Skin of body (tissue), 2 donors: ENCODE results near the gene DKK2. TPM values are rescaled to one million over a fixed set of nuclear protein-coding genes. Genes with fewer than 3 reads are reported as not detected.
A peak's percentile ranks its signal among the peaks of the same experiment; 100 is the strongest.

ENCODE experiments used
- DNase-seq: peaks from one replicate; lab custom pipeline; 2025; lab: John Stamatoyannopoulos, UW
- total RNA-seq: library from RNA; depleted of rRNA; stranded (reverse); fragments of >200 nt; gene quantifications from one replicate; pipeline ENCODE4 v1.2.3, GENCODE V29; 2014

Gene DKK2, protein sequence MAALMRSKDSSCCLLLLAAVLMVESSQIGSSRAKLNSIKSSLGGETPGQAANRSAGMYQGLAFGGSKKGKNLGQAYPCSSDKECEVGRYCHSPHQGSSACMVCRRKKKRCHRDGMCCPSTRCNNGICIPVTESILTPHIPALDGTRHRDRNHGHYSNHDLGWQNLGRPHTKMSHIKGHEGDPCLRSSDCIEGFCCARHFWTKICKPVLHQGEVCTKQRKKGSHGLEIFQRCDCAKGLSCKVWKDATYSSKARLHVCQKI
- total RNA-seq = 42.9 TPM

DNA sequence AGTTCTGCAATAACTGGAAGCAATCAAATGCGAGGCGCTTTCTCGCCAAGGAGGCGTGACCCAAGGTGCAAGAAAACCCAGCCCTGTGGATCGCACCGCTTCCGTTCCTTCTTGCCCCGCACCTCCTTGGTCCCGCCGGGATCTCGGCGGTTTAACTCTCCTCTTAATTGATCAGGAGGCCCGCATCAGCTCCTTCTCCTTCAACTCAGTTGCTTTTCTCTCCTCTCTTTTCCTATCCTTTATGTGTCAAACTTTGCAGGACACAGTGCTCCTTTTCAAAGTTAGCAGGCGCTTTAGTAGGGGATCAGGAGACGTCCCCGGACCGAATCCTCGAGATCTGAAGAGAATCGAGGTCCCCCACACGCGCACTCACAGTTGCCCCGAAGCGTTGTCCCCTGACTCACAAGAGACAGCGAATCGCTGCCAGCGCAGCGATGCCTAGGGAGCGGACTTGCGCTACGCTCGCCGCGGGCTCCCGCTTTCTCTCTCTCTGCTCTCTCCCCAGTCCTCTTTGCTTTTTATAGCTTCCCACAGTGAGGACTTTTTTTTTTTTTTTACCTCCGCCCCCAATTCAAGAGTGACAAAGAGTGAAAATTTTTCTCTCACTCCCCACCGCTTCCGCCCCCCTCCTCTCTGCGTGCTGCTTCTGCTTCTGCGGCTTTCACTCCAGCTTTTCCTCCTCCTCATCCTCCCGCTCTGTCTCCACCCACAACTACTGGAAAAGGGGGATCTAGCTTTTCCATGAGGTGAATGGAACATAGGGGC, at the start of gene DKK2:
DKK2 (minus strand) TSS at position 495 of the 765 bp plus-strand sequence. CDS start 722 bp downstream, outside the sequence.
- peak; percentile 66 for DNase-seq

DNA sequence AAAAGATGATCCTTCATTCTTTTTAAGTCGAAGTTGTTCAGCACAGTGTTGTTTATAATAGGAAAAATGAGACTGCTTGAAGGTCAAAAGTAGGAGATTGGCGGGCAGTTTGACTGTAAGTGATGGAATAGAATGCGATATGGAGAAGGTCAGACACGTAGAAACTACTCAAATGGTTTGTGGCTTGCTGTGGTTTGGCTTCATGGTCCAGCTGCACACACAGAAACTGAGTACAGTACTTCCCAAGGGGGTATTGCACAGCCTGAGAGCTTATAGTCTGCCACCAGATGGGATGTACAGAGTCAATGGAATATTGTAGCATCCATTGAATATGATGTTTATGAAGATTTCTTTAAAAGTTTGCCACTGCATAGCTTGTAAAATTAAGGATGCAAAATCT, 41.1 kb upstream of the DKK2 start:
- no peak for DNase-seq

DNA sequence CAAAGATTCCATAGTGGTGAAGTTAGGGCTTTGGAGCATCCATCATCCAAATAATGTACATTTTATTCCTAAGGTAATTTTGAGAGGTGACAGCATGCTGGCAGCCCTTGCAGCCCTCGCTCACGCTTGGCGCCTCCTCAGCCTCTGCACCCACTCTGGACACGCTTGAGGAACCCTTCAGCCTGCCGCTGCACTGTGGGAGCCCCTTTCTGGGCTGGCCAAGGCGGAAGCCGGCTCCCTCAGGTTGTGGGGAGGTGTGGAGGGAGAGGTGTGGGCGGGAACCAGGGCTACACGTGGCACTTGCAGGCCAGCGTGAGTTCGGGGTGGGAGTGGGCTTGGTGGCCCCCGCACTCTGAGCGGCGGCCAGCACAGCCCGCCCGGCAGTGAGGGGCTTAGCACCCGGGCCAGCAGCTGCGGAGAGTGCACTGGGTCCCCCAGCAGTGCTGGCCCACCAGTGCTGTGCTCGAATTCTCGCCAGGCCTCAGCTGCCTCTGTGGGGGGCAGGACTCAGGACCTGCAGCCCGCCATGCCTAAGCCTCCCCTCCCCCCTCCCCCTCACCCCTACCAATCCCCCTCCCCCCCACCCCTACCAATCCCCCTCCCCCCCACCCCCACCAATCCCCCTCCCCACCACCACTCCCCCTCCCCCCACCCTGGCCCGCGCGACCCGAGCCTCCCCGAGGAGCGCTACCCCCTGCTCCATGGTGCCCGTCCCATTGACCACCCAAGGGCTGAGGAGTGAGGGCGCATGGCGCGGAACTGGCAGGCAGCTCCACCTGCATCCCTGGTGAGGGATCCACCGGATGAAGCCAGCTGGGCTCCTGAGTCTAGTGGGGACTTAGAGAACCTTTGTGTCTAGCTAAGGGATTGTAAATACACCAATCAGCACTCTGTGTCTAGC, 37.0 kb upstream of the DKK2 start:
- DNase-seq = no peak

GRCh38 chr4:107071108-107071507, 35.0 kb upstream of the DKK2 start:
- DNase-seq = no peak

DNA sequence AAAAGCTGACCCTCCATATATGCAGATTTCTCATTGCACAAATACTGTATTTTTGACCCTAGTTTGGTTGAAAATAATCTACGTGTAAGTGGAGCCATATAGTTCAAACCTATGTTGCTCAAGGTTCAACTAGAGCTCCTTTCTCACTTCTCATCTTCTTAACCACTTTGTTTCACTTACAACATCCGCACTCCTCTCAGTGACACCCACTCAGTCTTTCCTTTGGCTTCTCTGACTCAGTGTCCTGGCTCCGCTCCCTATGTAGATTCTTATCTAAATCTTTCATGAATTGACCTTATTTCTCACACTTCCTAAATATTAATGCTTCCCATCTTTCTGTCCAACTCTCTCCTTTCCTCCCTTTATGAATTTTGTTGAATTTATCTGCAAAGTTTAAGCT, 32.9 kb upstream of the DKK2 start:
- DNase-seq = no peak

DNA sequence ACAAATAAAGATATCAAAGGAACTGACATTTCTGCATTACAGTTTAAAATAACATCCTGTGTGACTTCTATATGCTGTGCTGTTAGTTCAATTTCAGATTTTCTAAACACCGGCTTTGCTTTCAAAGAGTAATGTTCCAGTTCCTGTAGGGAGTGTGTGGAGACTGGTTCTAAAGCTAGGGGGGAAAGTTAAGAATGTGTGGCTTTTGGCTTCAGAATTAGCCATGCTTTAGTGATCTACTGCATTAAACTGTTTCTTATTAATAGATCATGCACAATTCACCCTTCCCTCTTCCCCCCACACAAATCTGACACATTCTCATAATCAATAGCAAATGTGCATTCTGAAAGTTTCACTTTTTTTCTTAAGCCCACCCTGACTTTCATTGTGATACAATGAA, 32.0 kb upstream of the DKK2 start:
- peak; percentile 35 for DNase-seq

GRCh38 chr4:107066621-107067020, 30.5 kb upstream of the DKK2 start:
- DNase-seq = no peak

GRCh38 chr4:107065201-107065600, 29.1 kb upstream of the DKK2 start:
- DNase-seq = no peak

- no peak for DNase-seq
These were observed 24.3 kb upstream of the DKK2 start for GRCh38 chr4:107060388-107060787.

DNA sequence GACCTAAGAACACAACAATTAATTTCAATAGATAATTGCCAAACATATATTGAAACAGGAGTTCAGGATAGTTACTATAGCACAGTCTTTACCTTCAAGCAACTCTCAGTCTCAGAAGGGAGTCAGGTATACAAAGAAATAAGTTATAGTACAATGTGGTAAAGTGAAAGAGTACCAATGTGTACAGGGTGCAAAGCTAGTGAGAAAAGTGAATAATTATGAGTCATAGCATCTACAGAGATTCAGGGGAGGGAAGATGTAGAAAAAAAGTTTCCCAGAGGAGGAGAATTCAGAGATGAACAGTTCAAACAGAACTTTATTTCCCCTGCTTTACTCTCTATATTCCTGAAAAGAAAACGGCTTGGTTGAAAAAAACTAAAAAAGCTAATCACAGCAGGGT, 22.7 kb upstream of the DKK2 start:
- DNase-seq = no peak

- no peak for DNase-seq
These were observed 14.5 kb upstream of the DKK2 start for GRCh38 chr4:107050525-107051135.

GRCh38 chr4:107046261-107046660, 10.1 kb upstream of the DKK2 start:
- no peak for DNase-seq

GRCh38 chr4:107044170-107044569, 8.1 kb upstream of the DKK2 start:
- DNase-seq = no peak

DNA sequence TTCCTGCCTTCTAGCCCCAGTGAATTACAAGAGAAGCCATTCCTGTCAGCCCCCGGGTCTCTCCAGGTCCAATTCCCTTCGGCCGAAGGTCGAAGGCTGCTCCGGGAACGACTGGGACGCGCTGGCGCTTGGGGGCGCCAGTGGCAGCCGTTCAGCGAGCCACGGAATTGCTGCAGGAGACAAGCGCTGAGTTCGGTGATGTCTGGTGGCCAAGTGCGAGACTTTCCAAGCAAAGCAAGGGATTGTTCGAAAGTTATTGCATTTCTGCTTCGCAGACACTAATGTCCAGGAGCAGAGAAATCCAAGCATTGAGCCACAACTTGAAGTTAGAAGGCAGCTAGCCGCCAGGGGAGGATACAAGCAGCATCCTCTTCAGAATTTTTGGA, 1.1 kb upstream of the DKK2 start:
- peak; percentile 42 for DNase-seq

- DNase-seq = no peak
These were observed 578 bp upstream of the DKK2 start for GRCh38 chr4:107036584-107037198.

DNA sequence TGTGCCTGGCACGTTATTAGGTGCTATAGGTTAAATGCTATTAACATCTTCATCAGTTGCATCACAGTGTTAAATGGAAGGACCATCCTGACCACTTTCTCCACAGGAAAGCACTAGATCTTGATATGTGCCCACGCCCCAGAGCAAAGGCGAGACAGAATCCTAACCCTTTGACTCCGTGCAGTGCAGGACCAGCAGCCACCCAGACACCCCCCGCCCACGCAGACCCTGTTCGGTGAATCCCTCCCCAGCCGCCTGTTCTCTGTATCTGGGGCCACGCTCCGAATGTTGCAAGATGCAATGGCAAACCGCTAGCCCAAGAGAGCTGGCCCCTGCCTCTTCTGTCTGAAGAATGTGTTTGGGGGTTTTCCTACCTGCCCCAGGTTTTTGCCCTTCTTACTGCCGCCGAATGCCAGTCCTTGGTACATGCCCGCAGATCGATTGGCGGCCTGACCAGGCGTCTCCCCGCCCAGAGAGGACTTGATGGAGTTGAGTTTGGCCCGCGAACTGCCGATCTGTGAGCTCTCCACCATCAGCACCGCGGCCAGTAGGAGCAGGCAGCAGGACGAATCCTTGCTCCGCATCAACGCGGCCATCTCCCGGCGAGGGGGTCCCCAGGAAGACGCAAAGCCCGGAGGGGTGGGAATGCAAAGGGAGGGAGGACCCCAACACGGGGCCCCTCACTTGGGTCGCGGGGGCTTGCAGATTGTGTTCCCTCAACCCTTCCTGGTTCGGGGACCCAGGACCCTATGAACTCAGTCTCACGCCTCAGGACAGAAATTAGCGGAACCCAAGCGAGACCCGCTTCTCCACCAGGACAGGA, 906 bp downstream of the DKK2 start:
- DNase-seq = peak; percentile 39

DNA sequence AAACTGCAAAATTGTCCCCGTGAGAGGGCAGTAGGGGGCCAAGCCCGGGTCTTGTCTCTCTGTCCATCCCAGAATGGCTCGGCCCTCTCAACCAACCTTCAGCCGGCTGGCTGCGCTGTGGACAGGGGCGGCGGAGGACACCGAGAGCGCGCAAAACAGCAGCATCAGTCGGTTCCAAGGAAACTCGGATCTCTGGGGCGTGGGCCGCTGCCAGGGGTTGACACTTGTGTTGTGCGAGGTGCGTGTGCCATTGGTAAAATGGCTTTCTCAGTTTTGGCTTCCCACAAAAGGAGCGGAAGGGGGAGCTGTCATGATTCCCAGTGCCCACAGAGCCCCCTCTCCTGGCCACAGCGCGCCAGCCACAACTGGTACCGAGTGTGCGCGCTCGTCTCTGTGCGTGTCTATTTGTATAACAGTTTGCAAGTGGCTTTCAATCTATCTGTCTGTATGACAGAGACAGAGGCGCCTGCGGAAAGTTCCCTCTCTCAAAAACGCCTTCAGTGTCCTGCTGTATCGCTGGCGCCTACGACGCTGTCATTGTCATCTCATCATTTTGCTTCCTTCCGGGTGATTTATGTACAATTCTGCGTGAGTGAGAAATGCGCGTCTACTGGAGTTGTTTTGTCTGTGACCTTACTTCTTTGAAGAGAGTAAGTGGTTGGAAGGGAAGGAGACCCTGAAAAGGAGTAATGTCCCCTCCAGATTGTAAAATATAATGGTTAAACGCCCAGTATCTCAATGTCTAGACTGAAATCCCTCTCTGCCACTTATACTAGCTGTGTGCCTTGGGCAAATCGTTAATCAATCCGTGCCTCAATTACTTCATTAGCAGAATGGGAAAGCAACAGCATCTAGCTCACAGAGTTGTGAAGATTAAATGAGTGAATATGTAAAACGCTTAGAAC, 1.8 kb downstream of the DKK2 start:
- DNase-seq = peak; percentile 77

GRCh38 chr4:107027379-107027778, 8.7 kb downstream of the DKK2 start:
- DNase-seq = no peak

GRCh38 chr4:107018344-107018735, 17.8 kb downstream of the DKK2 start:
- no peak for DNase-seq
